Sigmoid colon (tissue), 7 donors: Measurements from ENCODE around the gene SELPLG. TPM values are rescaled to one million over a fixed set of nuclear protein-coding genes. Genes with fewer than 3 reads are reported as not detected.

Experiments
- DNase-seq: peaks from one replicate; pipeline ENCODE4 v3.0.0-alpha.2; 2019
- H3K27ac ChIP-seq, 4 donors: fragments of 200-600 bp; sonication (generic); one replicate each; pipeline ENCODE4 v1.5.1; 2016 to 2019; ENCODE audit warnings: mild to moderate bottlenecking in 1 of 4
- H3K27me3 ChIP-seq, 3 donors: fragments of 200-600 bp; sonication (generic); one replicate each; pipeline ENCODE4 v1.5.1; 2019; ENCODE audit warnings: mild to moderate bottlenecking in 1 of 3
- H3K36me3 ChIP-seq, 4 donors: fragments of 200-600 bp; sonication (generic); one replicate each; pipeline ENCODE4 v1.5.1; 2016 to 2019
- H3K4me1 ChIP-seq, 4 donors: fragments of 200-600 bp; sonication (generic); one replicate each; pipeline ENCODE4 v1.5.1; 2017 to 2019
- H3K4me3 ChIP-seq, 4 donors: fragments of 200-600 bp; sonication (generic); one replicate each; pipeline ENCODE4 v1.5.1; 2017 to 2019; ENCODE audit warnings: mild to moderate bottlenecking in 2 of 4, moderate library complexity in 1 of 4
- H3K9me3 ChIP-seq, 4 donors: fragments of 200-600 bp in 3 of 4; sonication (generic) in 3 of 4; one replicate each; pipeline versions ENCODE4 v1.5.1 to v1.6.1; 2013 to 2019
- CTCF ChIP-seq, 4 experiments: fragments of 450-650 bp in 3 of 4; fragments of 200-600 bp in 1 of 4; IDR thresholded peaks; one replicate each; pipeline ENCODE4 v1.5.1; 2016 to 2019; ENCODE audit warnings: antibody characterized with exemption in 4 of 4, mild to moderate bottlenecking in 3 of 4, moderate library complexity in 2 of 4
- EP300 ChIP-seq, 4 donors: sonication (generic); formaldehyde crosslinking; IDR thresholded peaks; one replicate each; pipeline ENCODE4 v1.6.1; 2017; ENCODE audit warnings: antibody characterized with exemption in 4 of 4
- POLR2A ChIP-seq, 2 donors: fragments of 450-650 bp; IDR thresholded peaks; one replicate each; pipeline ENCODE4 v1.6.1; 2016; ENCODE audit warnings: antibody characterized with exemption in 2 of 2, mild to moderate bottlenecking in 2 of 2, moderate library complexity in 2 of 2
- POLR2AphosphoS5 ChIP-seq, 4 donors: sonication (generic); formaldehyde crosslinking; IDR thresholded peaks; one replicate each; pipeline ENCODE4 v1.6.1; 2017; ENCODE audit warnings: antibody characterized with exemption in 4 of 4
- WGBS, 2 donors: extraction: QIAGEN DNeasy Blood & Tissue Kit; methylation state at CpG; one replicate each; pipeline ENCODE4 v1.1.7; 2013; 5-methylcytosine and 5-hydroxymethylcytosine counted together
- intact Hi-C: fragments of 100-400 bp; cut with DNase I; formaldehyde crosslinking; loops from one replicate; pipeline ENCODE4 v1.15.1; 2023
- polyA plus RNA-seq, 3 donors: library from polyadenylated mRNA; stranded (reverse); fragments of 200-250 nt; gene quantifications; one replicate each; pipeline ENCODE4 v1.2.3, GENCODE V29; 2013
- total RNA-seq, 4 donors: library from RNA; depleted of rRNA; stranded (reverse); fragments of >200 nt; gene quantifications; one replicate each; pipeline ENCODE4 v1.1.0, GENCODE V29; 2016
- donor health status: healthy with polysubstance abuse.
- donor health status: Bipolar disorder and iron deficiency.
- donor health status: healthy.

Gene SELPLG
- total and polyA plus RNA-seq, 7 donors, result 1.8 to 26.1 (median 6.7) TPM

- Histone ChIP-seq H3K9me3 (no peaks in the 10 kb centered on the region), H3K4me1 (no peaks in the 10 kb centered on the region), H3K27me3 (no peaks in the 10 kb centered on the region), H3K36me3 (no peaks in the 10 kb centered on the region), H3K4me3 (no peak overlapping the region), H3K27ac (no peak overlapping the region)
- no peak for TF ChIP-seq EP300 (IDR thresholded peaks at IDR 0.05)
- TF ChIP-seq CTCF (IDR thresholded peaks at IDR 0.05), result no peak
- TF ChIP-seq POLR2A (IDR thresholded peaks at IDR 0.05), result no peak
- no peak for TF ChIP-seq POLR2AphosphoS5 (IDR thresholded peaks at IDR 0.05)
- 69 to 76% methylated on average over 3 of the region's 3 CpGs for WGBS, 2 donors
- intact Hi-C loops, result no loop called here
- no peak for DNase-seq
Measured at GRCh38 chr12:108584456-108585065, 49.1 kb downstream of the SELPLG start.

GRCh38 chr12:108583991-108584390, 49.7 kb downstream of the SELPLG start:
- WGBS, 2 donors, result 36 to 62% methylated on average over 7 of the region's 7 CpGs

GRCh38 chr12:108582978-108583770, 50.5 kb downstream of the SELPLG start:
- Histone ChIP-seq H3K36me3 (no peaks in the 10 kb centered on the region), H3K9me3 (no peaks in the 10 kb centered on the region), H3K4me1 (no peaks in the 10 kb centered on the region), H3K27me3 (no peaks in the 10 kb centered on the region), H3K27ac (no peak overlapping the region), H3K4me3 (no peak overlapping the region)
- 87 to 91% methylated on average over 10 of the region's 10 CpGs for WGBS, 2 donors
- no peak for DNase-seq
- TF ChIP-seq POLR2A (IDR thresholded peaks at IDR 0.05), result no peak
- TF ChIP-seq CTCF (IDR thresholded peaks at IDR 0.05), result no peak
- no peak for TF ChIP-seq POLR2AphosphoS5 (IDR thresholded peaks at IDR 0.05)
- TF ChIP-seq EP300 (IDR thresholded peaks at IDR 0.05), result no peak
- intact Hi-C loops, result no loop called here

More at GRCh38 chr12:108583991-108584390, 49.7 kb downstream of the SELPLG start:
- DNase-seq, result no peak
- TF ChIP-seq CTCF (IDR thresholded peaks at IDR 0.05) (no peak), POLR2A (IDR thresholded peaks at IDR 0.05) (no peak), EP300 (IDR thresholded peaks at IDR 0.05) (no peak), POLR2AphosphoS5 (IDR thresholded peaks at IDR 0.05) (no peak)
- no peaks in the 10 kb centered on the region for H3K9me3 ChIP-seq
- H3K27ac ChIP-seq, result no peak overlapping the region
- no peaks in the 10 kb centered on the region for H3K4me1 ChIP-seq
- H3K4me3 ChIP-seq, result no peak overlapping the region
- intact Hi-C loops, result no loop called here
- H3K27me3 ChIP-seq, result no peaks in the 10 kb centered on the region
- H3K36me3 ChIP-seq, result no peaks in the 10 kb centered on the region

- intact Hi-C loops, result no loop called here
- Histone ChIP-seq H3K27ac (no peak overlapping the region), H3K4me3 (no peak overlapping the region), H3K9me3 (no peaks in the 10 kb centered on the region), H3K4me1 (no peaks in the 10 kb centered on the region), H3K27me3 (no peaks in the 10 kb centered on the region), H3K36me3 (no peaks in the 10 kb centered on the region)
- DNase-seq, result no peak
- 84 to 92% methylated on average over 9 of the region's 9 CpGs for WGBS, 2 donors
- TF ChIP-seq POLR2AphosphoS5 (IDR thresholded peaks at IDR 0.05) (no peak), EP300 (IDR thresholded peaks at IDR 0.05) (no peak), CTCF (IDR thresholded peaks at IDR 0.05) (no peak), POLR2A (IDR thresholded peaks at IDR 0.05) (no peak)
Measured at GRCh38 chr12:108582509-108582908, 51.2 kb downstream of the SELPLG start.
